ENCODE measurements around the gene EDNRA. TPM values are rescaled to one million over a fixed set of nuclear protein-coding genes. Genes with fewer than 3 reads are reported as not detected.

EDNRA gene
- total RNA-seq, 1 experiment from 2014 or later: 0.73 TPM

DNA sequence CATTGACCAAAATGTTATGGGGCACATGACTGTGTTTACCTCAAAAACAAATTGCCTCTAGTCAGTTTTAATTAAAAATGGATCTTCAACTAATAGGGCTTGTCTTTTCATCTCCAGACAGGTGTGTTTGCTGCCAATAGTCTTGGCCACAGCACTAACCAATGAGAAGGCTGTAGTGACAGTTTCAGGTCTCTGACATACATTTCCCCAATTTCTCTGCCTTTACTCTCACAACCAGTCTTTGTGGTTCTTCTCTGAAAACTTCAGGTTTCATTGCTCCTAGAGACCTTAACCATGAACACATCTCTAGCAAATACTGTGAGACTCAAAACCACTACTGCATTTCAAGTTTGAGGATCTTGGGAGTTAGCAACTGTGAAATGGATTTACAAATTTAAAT is 3.5 kb upstream of the EDNRA start:
- Mint-ChIP-seq H3K27ac (ENCODE audit: unreplicated experiment) (no peak overlapping the region), H3K4me1 (ENCODE audit: low read depth, unreplicated experiment) (no peaks in the 10 kb centered on the region), H3K4me3 (ENCODE audit: unreplicated experiment) (no peak overlapping the region), H3K27me3 (ENCODE audit: insufficient read depth, unreplicated experiment) (peaks cover 7% of the 10 kb centered on the region), H3K9me3 (ENCODE audit: unreplicated experiment) (no peaks in the 10 kb centered on the region), H3K36me3 (ENCODE audit: insufficient read depth, unreplicated experiment) (no peaks in the 10 kb centered on the region)
- Histone ChIP-seq H3K4me3 (ENCODE audit: low read depth, low read length) (no peak overlapping the region), H3K27me3 (replicated peaks; ENCODE audit: control insufficient read depth, insufficient read depth, low read length) (no peaks in the 10 kb centered on the region), H3K9me3 (no peaks in the 10 kb centered on the region), H3K4me1 (no peaks in the 10 kb centered on the region), H3K36me3 (ENCODE audit: control insufficient read depth, insufficient read depth, low read length) (no peaks in the 10 kb centered on the region)
- no peak for DNase-seq
- CTCF ChIA-PET: no interaction called here
- TF ChIP-seq, protein P1, sequence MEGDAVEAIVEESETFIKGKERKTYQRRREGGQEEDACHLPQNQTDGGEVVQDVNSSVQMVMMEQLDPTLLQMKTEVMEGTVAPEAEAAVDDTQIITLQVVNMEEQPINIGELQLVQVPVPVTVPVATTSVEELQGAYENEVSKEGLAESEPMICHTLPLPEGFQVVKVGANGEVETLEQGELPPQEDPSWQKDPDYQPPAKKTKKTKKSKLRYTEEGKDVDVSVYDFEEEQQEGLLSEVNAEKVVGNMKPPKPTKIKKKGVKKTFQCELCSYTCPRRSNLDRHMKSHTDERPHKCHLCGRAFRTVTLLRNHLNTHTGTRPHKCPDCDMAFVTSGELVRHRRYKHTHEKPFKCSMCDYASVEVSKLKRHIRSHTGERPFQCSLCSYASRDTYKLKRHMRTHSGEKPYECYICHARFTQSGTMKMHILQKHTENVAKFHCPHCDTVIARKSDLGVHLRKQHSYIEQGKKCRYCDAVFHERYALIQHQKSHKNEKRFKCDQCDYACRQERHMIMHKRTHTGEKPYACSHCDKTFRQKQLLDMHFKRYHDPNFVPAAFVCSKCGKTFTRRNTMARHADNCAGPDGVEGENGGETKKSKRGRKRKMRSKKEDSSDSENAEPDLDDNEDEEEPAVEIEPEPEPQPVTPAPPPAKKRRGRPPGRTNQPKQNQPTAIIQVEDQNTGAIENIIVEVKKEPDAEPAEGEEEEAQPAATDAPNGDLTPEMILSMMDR (IDR thresholded peaks at IDR 0.05; ENCODE audit: insufficient read depth in 1 of 2, low read depth in 1 of 2, low read length in 1 of 2, severe bottlenecking in 1 of 2, unreplicated experiment in 1 of 2): no peak
- POLR2A ChIA-PET: no interaction called here
- intact Hi-C loops (cut with micrococcal nuclease; ENCODE audit: unreplicated experiment): no loop called here
- no TSS peak for BruUV-seq (replicated peaks)

DNA sequence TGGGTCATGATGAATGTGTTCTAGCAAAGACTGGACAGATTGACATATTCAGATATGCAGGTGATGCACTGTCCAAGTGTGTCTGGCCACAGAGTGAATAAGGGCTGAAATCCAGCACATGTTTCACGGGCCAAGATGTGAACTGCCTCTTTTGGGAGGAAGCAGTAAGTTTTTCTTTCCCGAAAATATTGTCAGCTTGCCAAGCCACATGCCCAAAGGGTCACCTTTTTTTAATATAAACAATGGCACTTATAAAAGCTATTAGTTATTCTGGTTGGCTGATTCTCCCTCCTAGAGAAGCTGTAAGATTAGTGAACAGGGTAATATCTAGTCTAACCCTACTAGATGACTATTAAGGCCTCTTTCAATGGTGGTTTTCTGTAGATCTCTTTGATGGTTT is 1.5 kb upstream of the EDNRA start:
- Mint-ChIP-seq H3K27ac (ENCODE audit: unreplicated experiment) (no peak overlapping the region), H3K4me3 (ENCODE audit: unreplicated experiment) (no peak overlapping the region)
- POLR2A ChIA-PET: no interaction called here

DNA sequence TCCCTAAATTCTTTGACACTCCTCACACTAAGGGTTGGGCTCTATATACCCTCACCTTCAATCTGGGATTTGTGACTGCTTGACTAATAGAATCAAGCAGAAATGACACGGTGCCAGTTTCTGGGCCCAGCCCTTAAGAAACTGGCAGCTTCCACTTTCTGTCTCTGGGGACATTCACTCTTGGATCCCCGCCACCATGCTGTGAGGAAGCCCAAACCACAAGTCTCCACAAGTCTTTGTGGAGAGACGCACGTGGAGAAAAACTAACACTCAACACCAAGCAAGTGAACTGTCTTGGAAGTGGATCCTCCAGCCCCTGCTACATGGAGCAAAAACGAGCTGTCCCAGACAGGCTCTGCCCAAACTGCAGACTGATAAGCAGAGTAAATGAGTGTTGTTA is 1.1 kb upstream of the EDNRA start:
- intact Hi-C loops (cut with micrococcal nuclease; ENCODE audit: unreplicated experiment): no loop called here
- BruUV-seq (replicated peaks): no TSS peak
- CTCF ChIA-PET: no interaction called here

More for the DNA sequence above, 1.5 kb upstream of the EDNRA start:
- no peaks in the 10 kb centered on the region for H3K9me3 Mint-ChIP-seq (ENCODE audit: unreplicated experiment)
- TF ChIP-seq, protein P1 (IDR thresholded peaks at IDR 0.05; ENCODE audit: insufficient read depth in 1 of 2, low read depth in 1 of 2, low read length in 1 of 2, severe bottlenecking in 1 of 2, unreplicated experiment in 1 of 2): no peak
- H3K9me3 ChIP-seq: no peaks in the 10 kb centered on the region
- H3K36me3 Mint-ChIP-seq (ENCODE audit: insufficient read depth, unreplicated experiment): no peaks in the 10 kb centered on the region
- no TSS peak for BruUV-seq (replicated peaks)
- CTCF ChIA-PET: no interaction called here
- intact Hi-C loops (cut with micrococcal nuclease; ENCODE audit: unreplicated experiment): no loop called here
- no peaks in the 10 kb centered on the region for H3K27me3 ChIP-seq (replicated peaks; ENCODE audit: control insufficient read depth, insufficient read depth, low read length)
- no peaks in the 10 kb centered on the region for H3K36me3 ChIP-seq (ENCODE audit: control insufficient read depth, insufficient read depth, low read length)
- no peaks in the 10 kb centered on the region for H3K4me1 ChIP-seq
- peaks cover 5% of the 10 kb centered on the region for H3K27me3 Mint-ChIP-seq (ENCODE audit: insufficient read depth, unreplicated experiment)
- no peaks in the 10 kb centered on the region for H3K4me1 Mint-ChIP-seq (ENCODE audit: low read depth, unreplicated experiment)
- no peak for DNase-seq
- no peak overlapping the region for H3K4me3 ChIP-seq (ENCODE audit: low read depth, low read length)

More for the DNA sequence above, 1.1 kb upstream of the EDNRA start:
- POLR2A ChIA-PET: no interaction called here
- TF ChIP-seq, protein P1 (IDR thresholded peaks at IDR 0.05; ENCODE audit: insufficient read depth in 1 of 2, low read depth in 1 of 2, low read length in 1 of 2, severe bottlenecking in 1 of 2, unreplicated experiment in 1 of 2): no peak
- Histone ChIP-seq H3K27me3 (replicated peaks; ENCODE audit: control insufficient read depth, insufficient read depth, low read length) (no peaks in the 10 kb centered on the region), H3K9me3 (no peaks in the 10 kb centered on the region), H3K4me3 (ENCODE audit: low read depth, low read length) (no peak overlapping the region), H3K36me3 (ENCODE audit: control insufficient read depth, insufficient read depth, low read length) (no peaks in the 10 kb centered on the region), H3K4me1 (no peaks in the 10 kb centered on the region)
- H3K9me3 Mint-ChIP-seq (ENCODE audit: unreplicated experiment): no peaks in the 10 kb centered on the region
- H3K27ac Mint-ChIP-seq (ENCODE audit: unreplicated experiment): no peak overlapping the region
- peaks cover 5% of the 10 kb centered on the region for H3K27me3 Mint-ChIP-seq (ENCODE audit: insufficient read depth, unreplicated experiment)
- H3K36me3 Mint-ChIP-seq (ENCODE audit: insufficient read depth, unreplicated experiment): no peaks in the 10 kb centered on the region
- no peak for DNase-seq
- H3K4me1 Mint-ChIP-seq (ENCODE audit: low read depth, unreplicated experiment): no peaks in the 10 kb centered on the region
- H3K4me3 Mint-ChIP-seq (ENCODE audit: unreplicated experiment): no peak overlapping the region
